T follicular helper cell (primary cell): ENCODE data around the gene SLFN12.
"Not testable (repeated sequence)": the region's sequence is repeated elsewhere in the genome, so short reads cannot be mapped to it uniquely, and the experiment has no call there.

Experiments used
- DNase-seq: peaks from one replicate; pipeline ENCODE4 v3.0.0-alpha.2; 2020; ENCODE audit warnings: low read depth
- total RNA-seq, 2 experiments: gene quantifications; one replicate each; lab custom pipeline; 2026; lab: John Stamatoyannopoulos, UW

The SLFN12 gene
- total RNA-seq: 3.3 to 12.7 reads per million in 2 experiments

DNA sequence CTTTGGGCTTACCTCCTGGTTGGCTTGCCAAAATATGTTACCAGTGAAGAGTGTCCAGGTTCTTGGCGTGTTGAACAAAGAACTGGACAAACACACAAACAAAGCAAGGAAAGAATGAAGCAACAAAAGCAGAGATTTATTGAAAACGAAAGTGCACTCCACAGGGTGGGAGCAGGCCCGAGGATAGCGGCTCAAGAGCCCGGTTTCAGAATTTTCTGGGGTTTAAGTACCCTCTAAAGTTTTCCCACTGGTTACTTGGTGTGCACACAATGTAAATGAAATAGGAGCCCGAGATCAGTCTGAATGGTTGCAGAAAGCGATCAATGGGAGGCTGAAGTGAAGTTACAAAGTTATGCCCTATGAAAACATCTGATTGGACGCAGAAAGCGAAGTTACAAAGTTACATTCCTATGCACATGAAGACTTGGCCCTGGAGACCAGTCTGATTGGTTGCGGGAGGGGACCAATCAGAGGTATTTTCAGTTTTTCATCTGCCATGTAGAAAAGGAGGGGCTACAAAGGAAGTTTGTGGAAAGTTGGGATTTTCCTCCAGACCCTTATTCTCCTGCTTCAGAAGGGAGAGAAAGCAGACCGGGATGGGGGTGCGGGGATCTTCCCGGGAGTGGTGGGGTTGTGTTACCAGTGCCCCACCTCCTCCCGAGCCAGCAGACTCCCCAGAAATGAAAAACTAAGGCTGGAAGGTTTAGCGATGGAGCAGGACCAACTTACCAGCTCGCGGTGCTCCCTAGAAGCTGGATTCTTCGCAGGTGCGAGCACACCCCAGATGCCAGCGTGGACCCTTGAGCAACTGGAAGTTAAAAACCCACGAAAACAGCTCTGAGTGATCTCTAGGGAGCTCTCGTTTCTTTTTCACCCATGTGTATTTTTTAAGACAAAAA, at the start of gene SLFN12:
TSS of gene SLFN12 (minus strand) at position 325 of the 899 bp plus-strand sequence. CDS start 9,472 bp downstream, outside the sequence.
- DNase-seq: peak; percentile 34

- no peak for DNase-seq
Observed at GRCh38 chr17:35479271-35479670, 47.0 kb upstream of the SLFN12 start.

GRCh38 chr17:35477248-35477647, 44.9 kb upstream of the SLFN12 start:
- DNase-seq: no peak

DNA sequence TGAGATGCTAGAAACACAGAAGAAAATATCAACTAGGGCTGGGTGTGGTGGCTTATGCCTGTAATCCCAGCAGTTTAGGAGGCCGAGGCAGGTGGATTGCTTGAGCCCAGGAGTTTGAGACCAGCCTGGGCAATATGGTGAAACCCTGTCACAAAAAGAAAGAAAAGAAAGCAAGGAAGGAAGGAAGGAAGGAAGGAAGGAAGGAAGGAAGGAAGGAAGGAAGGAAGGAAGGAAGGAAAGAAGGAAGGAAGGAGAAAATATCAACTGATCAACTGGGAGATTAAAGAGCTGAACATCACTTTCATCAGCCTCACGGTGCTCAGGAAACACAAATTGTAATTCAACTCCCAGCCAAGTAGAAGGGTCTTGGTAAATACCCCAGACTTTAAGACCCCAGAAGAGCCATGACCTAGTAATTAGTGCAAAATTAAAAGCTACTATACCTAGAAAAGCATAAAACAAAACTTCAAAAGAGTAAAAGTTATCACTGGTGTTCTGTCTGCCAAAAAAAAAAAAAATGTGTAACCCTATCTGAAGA, 44.1 kb upstream of the SLFN12 start:
- DNase-seq: no peak

DNA sequence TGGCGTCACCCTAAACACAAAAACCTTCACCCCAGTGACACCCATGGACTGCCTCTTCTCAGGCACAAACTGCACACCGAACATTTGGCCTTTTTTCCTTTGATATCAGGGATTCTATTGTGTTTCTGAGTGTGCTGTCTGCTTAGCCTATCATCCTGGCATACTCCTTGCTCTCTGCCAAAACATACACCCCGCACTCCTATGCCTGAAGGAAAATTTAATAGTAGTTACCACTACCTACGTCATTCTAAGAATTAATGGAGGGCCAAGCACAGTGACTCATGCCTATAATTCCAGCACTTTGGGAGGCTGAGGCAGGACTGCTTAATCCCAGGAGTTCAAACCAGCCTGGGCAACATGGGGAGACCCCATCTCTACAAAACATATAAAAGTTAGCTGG, 36.2 kb upstream of the SLFN12 start:
- DNase-seq: no peak

GRCh38 chr17:35467824-35468223, 35.5 kb upstream of the SLFN12 start:
- DNase-seq: no peak

DNA sequence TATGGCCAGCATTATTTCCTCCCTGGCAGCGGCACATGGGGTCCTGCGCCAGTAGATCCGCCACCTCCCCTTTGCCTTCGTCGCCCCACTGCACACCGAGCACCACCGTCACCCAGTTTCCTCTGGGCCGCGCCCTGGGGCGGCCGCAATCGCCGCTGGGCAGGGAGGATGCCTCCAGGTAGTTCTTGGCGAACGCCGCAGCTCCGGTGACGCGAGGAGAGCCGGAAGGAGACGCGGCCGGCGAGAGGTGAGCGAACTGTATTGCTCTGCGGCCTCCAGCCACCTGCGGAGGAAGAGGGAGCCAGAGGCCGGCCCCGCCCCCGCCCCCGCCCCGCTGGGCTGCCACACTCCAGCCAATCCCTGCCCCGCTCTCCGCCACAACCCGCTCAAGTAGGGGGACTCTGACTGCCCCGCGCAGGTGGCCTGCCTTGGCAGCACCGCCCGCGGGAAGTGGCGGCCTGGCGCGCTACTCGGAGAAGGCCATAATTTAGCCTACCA, 28.1 kb upstream of the SLFN12 start:
- peak; percentile 32 for DNase-seq

DNA sequence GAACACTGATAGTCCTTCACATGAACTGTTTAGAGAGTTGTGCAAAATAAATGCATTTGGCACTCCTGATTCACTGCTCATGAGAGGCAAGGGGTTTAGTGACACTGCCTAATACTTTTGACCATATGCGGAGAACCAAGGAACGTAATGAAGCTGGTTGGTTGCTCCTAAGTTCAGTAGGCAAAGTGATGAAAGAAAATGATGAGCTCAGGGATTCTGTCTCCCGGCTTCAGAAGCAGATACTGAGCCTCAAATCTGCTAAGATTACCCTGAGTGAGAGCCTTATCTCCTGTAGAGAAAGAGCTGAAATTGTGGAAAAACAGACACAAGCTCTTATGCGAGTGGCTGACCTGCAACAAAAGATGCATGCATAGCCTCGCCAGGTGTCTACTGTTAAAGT, 21.7 kb upstream of the SLFN12 start:
- DNase-seq: not testable (repeated sequence)

DNA sequence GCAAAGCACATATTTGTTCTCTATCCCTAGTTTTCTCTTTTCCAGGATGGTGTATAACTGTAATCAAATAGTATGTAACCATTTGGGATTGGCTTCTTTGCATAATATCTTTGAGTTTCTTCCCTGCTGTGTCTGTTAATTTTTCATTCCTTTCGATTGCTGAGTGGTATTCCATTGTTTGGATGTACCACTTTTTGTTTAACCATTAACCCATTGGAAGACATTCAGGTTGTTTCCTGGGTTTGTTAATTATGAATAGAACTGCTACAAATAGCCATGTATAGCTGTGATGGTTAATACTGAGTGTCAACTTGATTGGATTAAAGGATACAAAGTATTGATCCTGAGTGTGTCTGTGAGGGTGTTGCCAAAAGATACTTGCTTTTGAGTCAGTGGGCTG, 20.9 kb upstream of the SLFN12 start:
- no peak for DNase-seq

- no peak for DNase-seq
Observed at GRCh38 chr17:35449371-35449931, 17.2 kb upstream of the SLFN12 start.

GRCh38 chr17:35448899-35449227, 16.6 kb upstream of the SLFN12 start:
- no peak for DNase-seq

GRCh38 chr17:35448214-35448898, 16.1 kb upstream of the SLFN12 start, which contains the start of gene SLFN13:
SLFN13 (minus strand) TSS chr17:35448766; CDS start chr17:35445680, 3,086 bp downstream.
- DNase-seq: peak; percentile 62

DNA sequence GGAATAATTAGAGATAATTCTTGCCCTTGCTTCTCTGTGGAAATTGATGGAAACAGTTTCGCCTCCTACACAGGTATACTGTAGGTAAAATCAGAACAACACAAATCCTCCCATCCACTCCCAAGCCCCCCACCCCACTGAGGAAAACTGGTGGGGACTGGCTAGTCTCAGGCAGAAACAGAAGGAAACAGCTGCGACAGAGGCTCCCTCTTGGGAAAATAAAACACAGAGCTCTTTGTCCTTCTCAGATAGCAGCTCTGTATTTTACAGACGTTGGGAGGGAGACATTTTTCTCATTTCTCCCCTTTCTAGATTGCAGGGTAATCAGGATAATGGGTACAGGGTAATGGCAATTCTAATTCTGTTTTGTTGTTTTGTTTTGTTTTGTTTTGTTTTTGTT, 15.2 kb upstream of the SLFN12 start:
- no peak for DNase-seq

- DNase-seq: no peak
Observed at GRCh38 chr17:35438433-35438832, 6.1 kb upstream of the SLFN12 start.

GRCh38 chr17:35433075-35433894, 985 bp upstream of the SLFN12 start:
- peak; percentile 29 for DNase-seq

DNA sequence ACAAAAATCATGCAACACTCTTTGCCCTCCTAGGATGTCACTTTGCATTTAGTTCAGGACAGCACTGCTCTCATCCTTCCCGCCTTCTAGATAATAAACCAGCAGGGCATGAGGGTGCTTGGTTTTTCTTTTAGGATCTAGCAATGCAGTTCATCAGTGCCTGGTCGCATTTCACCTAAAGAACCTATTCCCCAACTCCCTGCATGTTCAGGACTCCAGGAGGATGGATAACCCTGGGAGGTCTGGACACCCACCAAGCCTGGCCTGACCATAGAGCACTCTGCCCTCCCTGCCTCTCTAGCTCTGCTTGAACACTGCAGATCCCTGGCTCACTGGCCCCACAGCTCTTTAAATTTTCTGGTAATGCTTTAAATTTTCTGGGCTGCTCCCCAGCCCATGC, 2.6 kb downstream of the SLFN12 start:
- no peak for DNase-seq

DNA sequence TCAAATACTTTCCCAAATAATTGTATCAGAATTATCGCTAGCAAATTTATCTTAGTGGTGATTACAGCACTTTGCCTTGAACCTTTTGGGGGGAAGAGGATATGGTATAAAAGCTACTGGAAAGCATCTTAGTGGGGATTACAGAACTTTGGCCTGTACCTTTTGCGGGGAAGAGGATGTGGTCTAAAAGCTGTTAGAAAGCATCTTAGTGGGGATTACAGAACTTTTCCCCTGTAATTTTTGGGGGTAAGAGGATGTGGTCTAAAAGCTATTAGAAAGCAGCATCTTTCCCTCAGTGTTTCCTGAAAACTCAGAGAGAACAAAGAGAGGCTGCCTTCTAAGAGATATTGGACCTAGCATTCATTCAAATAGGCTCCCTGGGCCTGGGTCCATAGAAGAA, 4.1 kb downstream of the SLFN12 start:
- no peak for DNase-seq

DNA sequence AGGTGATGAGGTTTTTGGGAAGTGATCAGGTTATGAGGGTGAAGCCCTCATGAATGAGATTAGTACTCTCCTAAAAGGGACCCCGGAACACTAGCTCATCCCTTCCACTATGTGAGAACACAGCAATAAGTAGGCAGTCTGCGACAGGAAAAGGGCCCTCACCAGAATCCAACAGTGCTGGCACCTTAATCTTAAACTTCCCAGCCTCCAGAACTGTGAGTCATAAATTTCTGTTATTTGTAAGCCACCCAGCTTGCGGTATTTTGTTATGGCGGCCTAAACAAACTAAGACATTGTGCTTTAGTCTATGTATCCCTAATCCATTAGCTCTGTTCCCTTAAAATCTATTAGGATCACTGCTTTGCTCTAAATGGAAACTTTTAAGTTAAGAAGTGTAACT, 8.5 kb downstream of the SLFN12 start:
- DNase-seq: no peak

DNA sequence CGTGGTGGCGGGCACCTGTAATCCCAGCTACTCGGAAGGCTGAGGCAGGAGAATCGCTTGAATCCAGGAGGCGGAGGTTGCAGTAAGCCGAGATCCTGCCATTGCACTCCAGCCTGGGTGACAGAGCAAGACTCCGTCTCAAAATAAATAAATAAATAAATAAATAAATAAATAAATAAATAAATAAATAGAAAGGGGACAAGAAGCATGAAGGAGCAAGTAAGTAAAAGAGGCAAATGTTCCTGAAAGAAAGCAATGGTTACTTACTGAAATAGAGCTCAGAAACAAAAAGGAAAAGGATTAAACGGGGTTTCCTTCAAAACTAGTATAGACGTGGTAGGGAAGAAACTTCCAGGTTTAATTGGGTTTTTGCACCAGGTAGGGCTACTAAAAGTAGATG, 11.2 kb downstream of the SLFN12 start:
- DNase-seq: not testable (repeated sequence)

DNA sequence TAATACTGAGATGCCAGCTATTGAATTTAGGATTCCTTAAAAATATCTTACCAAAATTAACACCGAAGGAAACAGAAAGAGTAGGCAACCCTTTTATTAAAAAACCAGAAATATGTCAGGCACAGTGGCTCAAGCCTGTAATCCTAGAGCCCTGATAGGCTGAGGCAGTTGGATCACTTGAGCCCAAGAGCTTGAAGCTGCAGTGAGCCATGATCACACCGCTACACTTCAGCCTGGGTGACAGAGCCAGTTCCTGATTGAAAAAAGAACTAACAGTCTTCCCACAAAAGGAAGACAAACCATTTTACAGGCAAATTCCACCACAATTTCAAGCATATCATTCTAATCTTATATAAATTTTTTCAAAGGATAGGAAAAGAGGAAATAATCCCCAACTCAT, 15.6 kb downstream of the SLFN12 start:
- DNase-seq: no peak

GRCh38 chr17:35414707-35415106, 17.6 kb downstream of the SLFN12 start:
- not testable (repeated sequence) for DNase-seq
